Left lung (tissue), 10 donors: ENCODE measurements around the gene SLC10A7. TPM values are rescaled to one million over a fixed set of nuclear protein-coding genes. Genes with fewer than 3 reads are reported as not detected.

ENCODE experiments used
- ATAC-seq: fragments of 200-7000 bp; cut with Tn5 transposase; one replicate; pipeline ENCODE4 v1.9.1; 2020; ENCODE audit warnings: moderate library complexity
- DNase-seq, 4 donors: peaks; one replicate each; pipeline ENCODE4 v3.0.0-alpha.2; 2013 to 2020
- H3K27ac ChIP-seq, 2 donors: fragments of 200-600 bp; sonication (generic) in 1 of 2; one replicate each; pipeline versions ENCODE4 v1.5.0 to v1.8.0; 2020 to 2021
- H3K27me3 ChIP-seq, 2 donors: fragments of 200-600 bp; sonication (generic) in 1 of 2; one replicate each; pipeline versions ENCODE4 v1.5.0 to v1.8.0; 2020 to 2021
- H3K36me3 ChIP-seq, 2 donors: fragments of 200-600 bp; sonication (generic) in 1 of 2; one replicate each; pipeline versions ENCODE4 v1.5.0 to v1.8.0; 2020 to 2021
- H3K4me1 ChIP-seq, 2 donors: fragments of 200-600 bp; one replicate each; pipeline ENCODE4 v1.8.0; 2021
- H3K4me3 ChIP-seq, 2 donors: fragments of 200-600 bp; sonication (generic) in 1 of 2; one replicate each; pipeline versions ENCODE4 v1.5.0 to v1.8.0; 2020 to 2021; ENCODE audit warnings: mild to moderate bottlenecking in 1 of 2
- H3K9me3 ChIP-seq, 2 donors: fragments of 200-600 bp; sonication (generic) in 1 of 2; one replicate each; pipeline versions ENCODE4 v1.5.0 to v1.8.0; 2020 to 2021
- intact Hi-C, 2 donors: fragments of 100-400 bp; cut with DNase I; formaldehyde crosslinking; loops; one replicate each; pipeline versions ENCODE4 v1.11.2 to v1.14.2; 2022
- polyA plus RNA-seq, 6 donors: library from polyadenylated mRNA; unstranded; fragments of 120-200 nt; gene quantifications; one replicate each; pipeline ENCODE4 v1.2.1, GENCODE V29; 2013; ENCODE audit not compliant: insufficient read length in 6 of 6
- total RNA-seq, 2 donors: library from RNA; stranded (reverse); fragmentation: NEBNext Ultra II Directional; extraction: Animal tissue kit (Norgen Biotek cat#: 25700); gene quantifications; one replicate each; pipeline ENCODE4 v1.2.1, GENCODE V29; 2021
- TF ChIP-seq, protein P1 (sequence below), 2 donors: fragments of 200-600 bp; sonication (generic) in 1 of 2; IDR thresholded peaks; one replicate each; pipeline versions ENCODE4 v1.5.0 to v1.8.0; 2021; ENCODE audit warnings: antibody characterized with exemption in 2 of 2
- donor health status: DM: no; HTN: yes; CAD: no.
- donor health status: DM: no; HTN: no; CAD: no.

The SLC10A7 gene
- total and polyA plus RNA-seq, 8 donors, result 16.3 to 22.0 (median 18.1) TPM

GRCh38 chr4:146255463-146255862, 266.3 kb downstream of the SLC10A7 start:
- DNase-seq (no peak), ATAC-seq (no peak)
- Histone ChIP-seq H3K9me3 (no peaks in the 10 kb centered on the region), H3K4me3 (no peak overlapping the region), H3K4me1 (no peaks in the 10 kb centered on the region), H3K27ac (no peak overlapping the region), H3K27me3 (no peaks in the 10 kb centered on the region), H3K36me3 (peaks cover 0 to 16% of the 10 kb centered on the region in 2 donors)
- TF ChIP-seq, protein P1, sequence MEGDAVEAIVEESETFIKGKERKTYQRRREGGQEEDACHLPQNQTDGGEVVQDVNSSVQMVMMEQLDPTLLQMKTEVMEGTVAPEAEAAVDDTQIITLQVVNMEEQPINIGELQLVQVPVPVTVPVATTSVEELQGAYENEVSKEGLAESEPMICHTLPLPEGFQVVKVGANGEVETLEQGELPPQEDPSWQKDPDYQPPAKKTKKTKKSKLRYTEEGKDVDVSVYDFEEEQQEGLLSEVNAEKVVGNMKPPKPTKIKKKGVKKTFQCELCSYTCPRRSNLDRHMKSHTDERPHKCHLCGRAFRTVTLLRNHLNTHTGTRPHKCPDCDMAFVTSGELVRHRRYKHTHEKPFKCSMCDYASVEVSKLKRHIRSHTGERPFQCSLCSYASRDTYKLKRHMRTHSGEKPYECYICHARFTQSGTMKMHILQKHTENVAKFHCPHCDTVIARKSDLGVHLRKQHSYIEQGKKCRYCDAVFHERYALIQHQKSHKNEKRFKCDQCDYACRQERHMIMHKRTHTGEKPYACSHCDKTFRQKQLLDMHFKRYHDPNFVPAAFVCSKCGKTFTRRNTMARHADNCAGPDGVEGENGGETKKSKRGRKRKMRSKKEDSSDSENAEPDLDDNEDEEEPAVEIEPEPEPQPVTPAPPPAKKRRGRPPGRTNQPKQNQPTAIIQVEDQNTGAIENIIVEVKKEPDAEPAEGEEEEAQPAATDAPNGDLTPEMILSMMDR (IDR thresholded peaks at IDR 0.05), result no peak
- intact Hi-C loops, result no loop called here

DNA sequence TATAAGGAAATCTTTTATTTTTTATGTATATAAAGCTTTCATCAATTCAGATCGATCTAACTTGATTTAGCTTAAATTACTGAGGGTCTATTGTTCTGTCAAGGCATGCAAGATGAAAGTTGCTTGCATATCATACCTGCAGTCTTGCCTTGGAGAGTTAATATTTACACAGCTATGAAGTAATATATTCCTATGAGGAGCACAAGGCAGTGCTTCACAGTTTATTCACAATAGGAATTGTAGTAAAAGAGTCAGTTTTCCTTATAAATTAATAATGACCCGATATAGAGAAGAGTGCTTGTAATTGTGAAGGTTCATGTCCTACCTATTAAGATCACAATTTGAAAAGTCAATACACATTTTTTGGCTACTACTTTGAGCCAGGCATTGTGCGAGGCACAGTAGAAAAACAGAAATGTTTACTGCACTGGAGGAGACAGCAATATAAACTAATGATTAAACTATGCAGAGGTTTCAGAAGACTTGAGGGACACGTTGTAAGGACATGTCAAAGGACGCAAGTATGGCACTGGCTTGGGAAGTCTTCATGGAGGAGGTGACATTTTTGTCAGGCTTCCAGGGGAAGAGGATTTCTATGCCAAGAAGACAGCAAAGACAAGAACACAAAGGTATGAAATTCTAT, 268.6 kb downstream of the SLC10A7 start:
- no peak overlapping the region for H3K4me3 ChIP-seq
- no peak for ATAC-seq
- H3K4me1 ChIP-seq, result no peaks in the 10 kb centered on the region
- no peak for DNase-seq
- intact Hi-C loops, result no loop called here
- H3K27ac ChIP-seq, result no peak overlapping the region
- H3K36me3 ChIP-seq, result peaks cover 0 to 10% of the 10 kb centered on the region in 2 donors
- H3K9me3 ChIP-seq, result no peaks in the 10 kb centered on the region
- no peaks in the 10 kb centered on the region for H3K27me3 ChIP-seq
- TF ChIP-seq, protein P1 (IDR thresholded peaks at IDR 0.05), result no peak

DNA sequence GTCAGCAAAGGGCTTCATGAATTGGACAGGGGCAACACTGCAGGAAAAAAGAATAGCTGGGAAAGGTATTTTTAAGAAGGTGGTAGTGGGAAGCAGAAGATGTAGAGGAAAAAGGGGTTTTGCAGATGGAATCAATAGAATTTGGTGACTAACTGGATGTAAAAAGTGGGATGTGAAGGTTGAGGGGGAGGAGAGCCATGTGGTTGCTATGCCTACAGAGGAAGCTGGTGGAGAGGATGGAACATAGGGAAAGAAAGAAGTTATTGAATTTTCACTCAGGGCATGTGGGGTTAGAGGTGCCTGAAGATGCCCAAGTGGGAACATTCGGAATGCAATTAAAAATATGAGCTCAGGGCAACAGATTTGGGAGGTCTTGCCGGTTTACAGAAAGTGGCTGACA, 274.4 kb downstream of the SLC10A7 start:
- TF ChIP-seq, protein P1 (IDR thresholded peaks at IDR 0.05), result no peak
- H3K4me3 ChIP-seq, result no peak overlapping the region
- intact Hi-C loops, result no loop called here
- peaks cover 7 to 11% of the 10 kb centered on the region in 2 donors for H3K4me1 ChIP-seq
- ATAC-seq, result no peak
- H3K36me3 ChIP-seq, result no peaks in the 10 kb centered on the region
- no peaks in the 10 kb centered on the region for H3K9me3 ChIP-seq
- DNase-seq, result no peak
- no peak overlapping the region for H3K27ac ChIP-seq
- peaks cover 0 to 6% of the 10 kb centered on the region in 2 donors for H3K27me3 ChIP-seq

DNA sequence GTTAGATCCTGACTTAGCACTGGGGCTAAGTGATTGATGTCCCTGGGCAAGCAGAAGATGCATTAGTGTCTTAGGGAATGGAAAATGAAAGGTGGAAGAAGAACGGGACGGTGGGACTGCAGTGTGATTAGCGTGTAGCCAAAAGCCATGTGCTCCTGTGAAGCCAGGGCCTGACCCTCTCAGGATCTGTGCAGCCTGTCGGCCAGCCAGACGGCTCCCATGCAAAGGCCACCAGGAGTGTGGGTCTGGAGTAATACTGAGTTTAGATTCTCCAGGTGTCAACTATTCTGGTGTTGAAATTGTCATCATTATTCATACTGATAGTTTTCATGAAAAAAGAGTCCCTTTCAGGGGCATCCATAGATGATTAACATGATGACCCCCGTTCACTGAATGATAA, 275.4 kb downstream of the SLC10A7 start:
- Histone ChIP-seq H3K9me3 (no peaks in the 10 kb centered on the region), H3K27me3 (peaks cover 0 to 6% of the 10 kb centered on the region in 2 donors), H3K4me1 (peaks cover 7 to 15% of the 10 kb centered on the region in 2 donors), H3K4me3 (no peak overlapping the region), H3K27ac (no peak overlapping the region), H3K36me3 (no peaks in the 10 kb centered on the region)
- ATAC-seq (no peak), DNase-seq (no peak)
- TF ChIP-seq, protein P1 (IDR thresholded peaks at IDR 0.05), result no peak
- intact Hi-C loops, result no loop called here

DNA sequence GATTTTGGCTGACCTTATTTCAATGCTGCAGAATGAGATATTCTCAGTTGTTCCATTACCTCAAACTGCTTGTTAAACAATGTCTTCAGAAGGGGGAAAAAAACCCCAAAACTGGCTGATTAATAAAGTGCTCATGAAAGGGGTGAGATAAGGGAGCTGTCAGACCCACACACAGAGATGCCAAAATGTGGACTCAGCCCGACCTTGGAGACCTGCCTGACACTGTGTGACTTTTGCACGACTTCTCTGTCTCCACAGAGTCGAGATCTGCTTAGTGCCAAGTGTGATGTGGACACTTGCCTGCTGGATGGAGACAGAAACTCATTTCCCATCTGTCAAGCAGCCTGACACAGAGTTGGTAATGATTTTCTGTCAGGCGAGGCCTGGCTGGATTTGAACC, 275.9 kb downstream of the SLC10A7 start:
- peak overlapping the region in 1 of 2 donors; percentile 46 for H3K27ac ChIP-seq
- ATAC-seq (peak; percentile 5), DNase-seq (peak in 2 of 4 donors; percentile 32 to 72)
- intact Hi-C loops, result no loop called here
- H3K4me3 ChIP-seq, result no peak overlapping the region
- no peaks in the 10 kb centered on the region for H3K9me3 ChIP-seq
- TF ChIP-seq, protein P1 (IDR thresholded peaks at IDR 0.05), result no peak
- H3K27me3 ChIP-seq, result peaks cover 0 to 6% of the 10 kb centered on the region in 2 donors
- peaks cover 7 to 17% of the 10 kb centered on the region in 2 donors for H3K4me1 ChIP-seq
- no peaks in the 10 kb centered on the region for H3K36me3 ChIP-seq
